Measurements from ENCODE around the gene KLHL21. TPM values are rescaled to one million over a fixed set of nuclear protein-coding genes. Genes with fewer than 3 reads are reported as not detected.
A peak's percentile ranks its signal among the peaks of the same experiment; 100 is the strongest.

KLHL21 gene
- total and polyA plus RNA-seq, 8 donors = 10.8 to 31.3 (median 16.8) TPM

DNA sequence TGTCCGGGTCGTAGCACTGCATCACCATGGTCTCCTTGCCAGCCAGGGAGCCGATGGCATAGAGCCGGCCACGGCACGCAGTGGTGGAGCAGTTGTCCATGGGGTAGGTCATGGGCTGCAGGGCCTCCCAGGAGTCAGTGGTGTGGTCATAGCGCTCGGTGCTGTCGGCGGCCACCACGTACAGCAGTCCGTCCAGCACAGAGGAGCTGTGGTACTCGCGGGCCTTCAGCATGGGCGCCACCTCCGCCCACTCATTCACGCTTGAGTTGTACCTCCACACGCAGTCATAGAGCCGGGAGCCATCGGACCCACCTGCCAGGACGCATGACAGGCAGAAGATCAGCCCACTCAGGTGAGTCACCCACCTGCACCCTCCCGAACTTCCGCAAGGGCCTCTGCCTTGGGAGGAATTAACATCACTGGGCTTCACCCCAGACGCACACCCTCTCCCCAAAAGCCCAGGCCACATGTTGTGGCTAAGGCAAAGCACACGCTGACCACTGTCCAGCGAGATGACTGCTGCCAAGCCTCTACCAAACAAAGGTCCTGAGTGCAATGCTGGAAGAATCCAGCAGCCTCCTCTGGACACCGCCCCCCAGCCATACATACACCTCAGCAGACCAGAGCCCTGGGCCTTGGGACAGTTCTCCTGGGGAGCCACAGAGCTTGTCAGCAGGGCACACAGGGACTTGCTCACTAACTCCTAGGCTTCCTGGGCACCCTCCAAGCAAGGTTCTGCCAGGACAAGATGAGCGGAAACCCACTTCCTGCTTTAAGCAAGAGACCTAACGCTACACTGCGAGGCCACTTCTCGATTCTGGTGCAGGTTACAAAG is 3.3 kb downstream of the KLHL21 start:
- 50 to 62% methylated on average over 31 of the region's 31 CpGs for WGBS, 2 donors
- H3K27me3 ChIP-seq = no peaks in the 10 kb centered on the region
- H3K9me3 ChIP-seq = no peaks in the 10 kb centered on the region
- ATAC-seq = no peak
- peak overlapping the region in 1 of 4 donors; percentile 94 for H3K27ac ChIP-seq
- peaks cover 0 to 42% (median 26%) of the 10 kb centered on the region in 3 donors for H3K36me3 ChIP-seq
- peaks cover 8 to 40% (median 8%) of the 10 kb centered on the region in 3 donors for H3K4me1 ChIP-seq
- peak overlapping the region in 3 of 4 donors; percentile 63 to 95 (median 83) for H3K4me3 ChIP-seq
- FAIRE-seq = no peak
- intact Hi-C loops (cut with DNase I) = loop anchor here in 1 of 3 donors (10.0 kb wide), 1 partner anchor 65 kb away; no protein-coding TSS in a partner anchor
- TF ChIP-seq, protein P1, sequence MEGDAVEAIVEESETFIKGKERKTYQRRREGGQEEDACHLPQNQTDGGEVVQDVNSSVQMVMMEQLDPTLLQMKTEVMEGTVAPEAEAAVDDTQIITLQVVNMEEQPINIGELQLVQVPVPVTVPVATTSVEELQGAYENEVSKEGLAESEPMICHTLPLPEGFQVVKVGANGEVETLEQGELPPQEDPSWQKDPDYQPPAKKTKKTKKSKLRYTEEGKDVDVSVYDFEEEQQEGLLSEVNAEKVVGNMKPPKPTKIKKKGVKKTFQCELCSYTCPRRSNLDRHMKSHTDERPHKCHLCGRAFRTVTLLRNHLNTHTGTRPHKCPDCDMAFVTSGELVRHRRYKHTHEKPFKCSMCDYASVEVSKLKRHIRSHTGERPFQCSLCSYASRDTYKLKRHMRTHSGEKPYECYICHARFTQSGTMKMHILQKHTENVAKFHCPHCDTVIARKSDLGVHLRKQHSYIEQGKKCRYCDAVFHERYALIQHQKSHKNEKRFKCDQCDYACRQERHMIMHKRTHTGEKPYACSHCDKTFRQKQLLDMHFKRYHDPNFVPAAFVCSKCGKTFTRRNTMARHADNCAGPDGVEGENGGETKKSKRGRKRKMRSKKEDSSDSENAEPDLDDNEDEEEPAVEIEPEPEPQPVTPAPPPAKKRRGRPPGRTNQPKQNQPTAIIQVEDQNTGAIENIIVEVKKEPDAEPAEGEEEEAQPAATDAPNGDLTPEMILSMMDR (IDR thresholded peaks at IDR 0.05) = no peak
- DNase-seq = peak in 2 of 6 donors; percentile 37 to 79

- ATAC-seq (no peak), DNase-seq (no peak), FAIRE-seq (no peak)
- Histone ChIP-seq H3K4me1 (peaks cover 0 to 33% (median 8%) of the 10 kb centered on the region in 3 donors), H3K9me3 (no peaks in the 10 kb centered on the region), H3K27me3 (no peaks in the 10 kb centered on the region), H3K4me3 (no peak overlapping the region), H3K27ac (no peak overlapping the region), H3K36me3 (peaks cover 6 to 57% (median 39%) of the 10 kb centered on the region in 3 donors)
- intact Hi-C loops (cut with DNase I) = loop anchor here in 1 of 3 donors (10.0 kb wide), 1 partner anchor 63 kb away; no protein-coding TSS in a partner anchor
- WGBS, 2 donors = 77 to 79% methylated on average over 6 of the region's 6 CpGs
- TF ChIP-seq, protein P1 (IDR thresholded peaks at IDR 0.05) = no peak
These were observed 4.9 kb downstream of the KLHL21 start for GRCh38 chr1:6597777-6598131.

- H3K4me3 ChIP-seq = no peak overlapping the region
- no peaks in the 10 kb centered on the region for H3K27me3 ChIP-seq
- TF ChIP-seq, protein P1 (IDR thresholded peaks at IDR 0.05) = no peak
- ATAC-seq (no peak), DNase-seq (no peak), FAIRE-seq (no peak)
- 76 to 80% methylated on average over 15 of the region's 15 CpGs for WGBS, 2 donors
- H3K4me1 ChIP-seq = peaks cover 0 to 33% (median 8%) of the 10 kb centered on the region in 3 donors
- no peak overlapping the region for H3K27ac ChIP-seq
- peaks cover 6 to 63% (median 44%) of the 10 kb centered on the region in 3 donors for H3K36me3 ChIP-seq
- no peaks in the 10 kb centered on the region for H3K9me3 ChIP-seq
- intact Hi-C loops (cut with DNase I) = loop anchor here in 1 of 3 donors (10.0 kb wide), 1 partner anchor 62 kb away; no protein-coding TSS in a partner anchor
These were observed 5.5 kb downstream of the KLHL21 start for GRCh38 chr1:6596886-6597776.

DNA sequence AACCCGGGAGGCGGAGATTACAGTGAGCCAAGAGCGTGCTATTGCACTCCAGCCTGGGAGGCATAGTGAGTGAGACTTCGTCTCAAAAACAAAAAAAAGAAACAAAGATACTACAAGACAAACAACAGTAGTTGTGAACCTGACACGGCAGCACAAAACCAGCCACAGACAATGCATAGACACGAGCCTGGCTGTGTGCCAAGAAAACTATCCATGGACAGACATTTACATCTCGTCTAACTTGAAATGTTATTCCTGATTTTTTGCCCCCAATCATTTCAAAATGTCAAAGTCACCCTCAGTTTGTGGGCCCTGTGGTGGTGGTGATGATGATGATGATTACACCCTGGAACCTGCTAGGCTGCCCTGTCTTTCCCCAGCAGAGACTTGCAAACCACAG is 6.3 kb downstream of the KLHL21 start:
- DNase-seq (no peak), FAIRE-seq (no peak), ATAC-seq (no peak)
- 51 to 55% methylated on average over 7 of the region's 7 CpGs for WGBS, 2 donors
- H3K4me1 ChIP-seq = peaks cover 0 to 33% (median 8%) of the 10 kb centered on the region in 3 donors
- H3K27ac ChIP-seq = no peak overlapping the region
- H3K9me3 ChIP-seq = no peaks in the 10 kb centered on the region
- no peaks in the 10 kb centered on the region for H3K27me3 ChIP-seq
- H3K36me3 ChIP-seq = peaks cover 6 to 68% (median 48%) of the 10 kb centered on the region in 3 donors
- TF ChIP-seq, protein P1 (IDR thresholded peaks at IDR 0.05) = no peak
- intact Hi-C loops (cut with DNase I) = loop anchor here in 1 of 3 donors (10.0 kb wide), 1 partner anchor 62 kb away; no protein-coding TSS in a partner anchor
- no peak overlapping the region for H3K4me3 ChIP-seq
